Spleen (tissue), 7 donors: ENCODE results near the gene SUCLG1.

Source experiments
- POLR2A ChIP-seq, 3 donors: fragments of 450-650 bp; IDR thresholded peaks; one replicate each; pipeline ENCODE4 v1.5.1; 2017; ENCODE audit warnings: antibody characterized with exemption in 3 of 3, mild to moderate bottlenecking in 1 of 3
- POLR2AphosphoS5 ChIP-seq, 3 donors: sonication (generic); formaldehyde crosslinking; IDR thresholded peaks; one replicate each; pipeline ENCODE4 v1.5.1; 2017; ENCODE audit warnings: antibody characterized with exemption in 3 of 3
- TF ChIP-seq, protein P1 (sequence below), 11 experiments: fragments of 200-600 bp in 7 of 11; fragments of 450-650 bp in 4 of 11; sonication (generic) in 4 of 11; IDR thresholded peaks in 8 of 11; conservative IDR thresholded peaks in 3 of 11; 1 replicate in 7 of 11; 2 replicates in 4 of 11; pipeline versions ENCODE4 v1.4.0 to v1.8.0; 2016 to 2021; ENCODE audit warnings: antibody characterized with exemption in 11 of 11, inconsistent platforms in 4 of 11, mild to moderate bottlenecking in 1 of 11
- donor health status: DM: no; HTN: no; CAD: no; lungs with moderate emphysema.
- donor health status: DM: no; HTN: no; CAD: no.
- donor health status: DM: no; HTN: no; CAD: no.

DNA sequence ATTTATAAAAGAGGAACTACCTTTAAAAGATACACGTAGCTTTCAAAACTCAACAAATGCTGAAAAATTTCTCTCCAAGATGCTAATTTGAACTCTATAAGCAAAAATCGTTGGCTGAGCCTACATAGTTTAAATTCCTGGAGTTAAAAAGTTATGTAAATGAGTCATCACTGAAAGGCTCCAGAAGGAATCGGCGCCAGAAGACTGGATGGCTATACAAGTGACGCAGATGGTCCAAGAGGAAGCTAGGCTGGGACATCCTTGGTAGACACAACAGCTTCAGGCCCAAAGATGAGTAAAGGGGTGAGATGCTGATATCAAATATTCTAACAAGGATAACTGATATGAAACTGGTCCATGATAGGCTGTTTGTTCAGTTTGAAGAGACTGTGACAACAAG is 34.4 kb upstream of the SUCLG1 start:
- TF ChIP-seq, protein P1, sequence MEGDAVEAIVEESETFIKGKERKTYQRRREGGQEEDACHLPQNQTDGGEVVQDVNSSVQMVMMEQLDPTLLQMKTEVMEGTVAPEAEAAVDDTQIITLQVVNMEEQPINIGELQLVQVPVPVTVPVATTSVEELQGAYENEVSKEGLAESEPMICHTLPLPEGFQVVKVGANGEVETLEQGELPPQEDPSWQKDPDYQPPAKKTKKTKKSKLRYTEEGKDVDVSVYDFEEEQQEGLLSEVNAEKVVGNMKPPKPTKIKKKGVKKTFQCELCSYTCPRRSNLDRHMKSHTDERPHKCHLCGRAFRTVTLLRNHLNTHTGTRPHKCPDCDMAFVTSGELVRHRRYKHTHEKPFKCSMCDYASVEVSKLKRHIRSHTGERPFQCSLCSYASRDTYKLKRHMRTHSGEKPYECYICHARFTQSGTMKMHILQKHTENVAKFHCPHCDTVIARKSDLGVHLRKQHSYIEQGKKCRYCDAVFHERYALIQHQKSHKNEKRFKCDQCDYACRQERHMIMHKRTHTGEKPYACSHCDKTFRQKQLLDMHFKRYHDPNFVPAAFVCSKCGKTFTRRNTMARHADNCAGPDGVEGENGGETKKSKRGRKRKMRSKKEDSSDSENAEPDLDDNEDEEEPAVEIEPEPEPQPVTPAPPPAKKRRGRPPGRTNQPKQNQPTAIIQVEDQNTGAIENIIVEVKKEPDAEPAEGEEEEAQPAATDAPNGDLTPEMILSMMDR (IDR thresholded peaks at IDR 0.05 in 8 of 11, conservative IDR thresholded peaks at IDR 0.05 in 3 of 11), result no peak
- TF ChIP-seq POLR2A (IDR thresholded peaks at IDR 0.05), result no peak
- no peak for TF ChIP-seq POLR2AphosphoS5 (IDR thresholded peaks at IDR 0.05)
